ENCODE data around the gene C19orf12. TPM values are rescaled to one million over a fixed set of nuclear protein-coding genes. Genes with fewer than 3 reads are reported as not detected.
"Not testable (repeated sequence)": the region's sequence is repeated elsewhere in the genome, so short reads cannot be mapped to it uniquely, and the experiment has no call there.

The C19orf12 gene
- total RNA-seq, 1 donor from 2014 or later, result 18.4 TPM

- DNase-seq (ENCODE audit: low read depth, low spot score), result no peak
Measured at GRCh38 chr19:29677001-29677817, 37.9 kb downstream of the C19orf12 start.

GRCh38 chr19:29676586-29676985, 38.5 kb downstream of the C19orf12 start:
- no peak for DNase-seq (ENCODE audit: low read depth, low spot score)

- DNase-seq (ENCODE audit: low read depth, low spot score), result no peak
Measured at GRCh38 chr19:29675650-29676186, 39.3 kb downstream of the C19orf12 start.

GRCh38 chr19:29675120-29675649, 39.9 kb downstream of the C19orf12 start:
- no peak for DNase-seq (ENCODE audit: low read depth, low spot score)

- DNase-seq (ENCODE audit: low read depth, low spot score), result no peak
Measured at GRCh38 chr19:29674374-29675119, 40.5 kb downstream of the C19orf12 start.

- DNase-seq (ENCODE audit: low read depth, low spot score), result no peak
Measured at GRCh38 chr19:29673451-29674371, 41.4 kb downstream of the C19orf12 start.

- DNase-seq (ENCODE audit: low read depth, low spot score), result no peak
Measured at GRCh38 chr19:29672933-29673336, 42.1 kb downstream of the C19orf12 start.

GRCh38 chr19:29672319-29672932, 42.6 kb downstream of the C19orf12 start:
- DNase-seq (ENCODE audit: low read depth, low spot score), result no peak

GRCh38 chr19:29671393-29672160, 43.5 kb downstream of the C19orf12 start:
- DNase-seq (ENCODE audit: low read depth, low spot score), result no peak

GRCh38 chr19:29671026-29671392, 44.1 kb downstream of the C19orf12 start:
- not testable (repeated sequence) for DNase-seq (ENCODE audit: low read depth, low spot score)

GRCh38 chr19:29670255-29670654, 44.8 kb downstream of the C19orf12 start:
- DNase-seq (ENCODE audit: low read depth, low spot score), result no peak

- DNase-seq (ENCODE audit: low read depth, low spot score), result no peak
Measured at GRCh38 chr19:29668746-29669609, 46.1 kb downstream of the C19orf12 start.

- no peak for DNase-seq (ENCODE audit: low read depth, low spot score)
Measured at GRCh38 chr19:29667901-29668341, 47.1 kb downstream of the C19orf12 start.

- no peak for DNase-seq (ENCODE audit: low read depth, low spot score)
Measured at GRCh38 chr19:29667387-29667783, 47.7 kb downstream of the C19orf12 start.

GRCh38 chr19:29666578-29667386, 48.3 kb downstream of the C19orf12 start:
- DNase-seq (ENCODE audit: low read depth, low spot score), result no peak

GRCh38 chr19:29665826-29666577, 49.1 kb downstream of the C19orf12 start:
- DNase-seq (ENCODE audit: low read depth, low spot score), result no peak

- DNase-seq (ENCODE audit: low read depth, low spot score), result no peak
Measured at GRCh38 chr19:29665215-29665825, 49.7 kb downstream of the C19orf12 start, which contains the start of gene PLEKHF1. PLEKHF1 (plus strand) TSS chr19:29665461; CDS start chr19:29673840, 8,379 bp downstream.
